Neural crest cell (in vitro differentiated cells): ENCODE data around the gene CEP170. TPM values are rescaled to one million over a fixed set of nuclear protein-coding genes. Genes with fewer than 3 reads are reported as not detected.

Experiments
- DNase-seq: peaks from one replicate; pipeline ENCODE4 v3.0.0; 2021; ENCODE audit warnings: low read depth, mixed read lengths, low spot score
- H3K27ac Mint-ChIP-seq: one replicate; pipeline ENCODE4 v1.8.0; 2021; ENCODE audit warnings: mild to moderate bottlenecking, mixed read lengths; ENCODE audit not compliant: unreplicated experiment
- H3K27me3 Mint-ChIP-seq: 2 replicates; pipeline ENCODE4 v1.8.0; 2021; ENCODE audit warnings: low read depth, mild to moderate bottlenecking, mixed read lengths
- H3K36me3 Mint-ChIP-seq: 2 replicates; pipeline ENCODE4 v1.8.0; 2021; ENCODE audit warnings: low read depth, mild to moderate bottlenecking, mixed read lengths
- H3K4me1 Mint-ChIP-seq: 2 replicates; pipeline ENCODE4 v1.8.0; 2021; ENCODE audit warnings: mixed read lengths
- H3K4me3 Mint-ChIP-seq: one replicate; pipeline ENCODE4 v1.8.0; 2021; ENCODE audit warnings: mild to moderate bottlenecking, mixed read lengths
- H3K9me3 Mint-ChIP-seq: 2 replicates; pipeline ENCODE4 v1.8.0; 2021; ENCODE audit warnings: mixed read lengths
- CTCF ChIP-seq: fragments of 200-600 bp; sonication (generic); conservative IDR thresholded peaks from 2 replicates; pipeline ENCODE4 v1.5.0; 2021; ENCODE audit warnings: antibody characterized with exemption, mild to moderate bottlenecking
- total RNA-seq: library from RNA; stranded (reverse); gene quantifications from 2 replicates; pipeline ENCODE4 v1.2.1, GENCODE V29; 2021

Gene CEP170
- total RNA-seq, 1 donor from 2014 or later: 120 TPM

GRCh38 chr1:243286409-243287122, 31.5 kb upstream of the CEP170 start:
- Mint-ChIP-seq H3K4me3 (no peak overlapping the region), H3K36me3 (peaks cover 28% of the 10 kb centered on the region), H3K27ac (peak overlapping the region; percentile 53), H3K27me3 (no peaks in the 10 kb centered on the region), H3K4me1 (peaks cover 10% of the 10 kb centered on the region), H3K9me3 (no peaks in the 10 kb centered on the region)
- no peak for TF ChIP-seq CTCF
- DNase-seq: no peak

GRCh38 chr1:243281672-243282071, 26.6 kb upstream of the CEP170 start:
- Mint-ChIP-seq H3K4me3 (no peak overlapping the region), H3K36me3 (peaks cover 17% of the 10 kb centered on the region), H3K4me1 (peaks cover 6% of the 10 kb centered on the region), H3K9me3 (peaks cover 1% of the 10 kb centered on the region), H3K27ac (no peak overlapping the region), H3K27me3 (no peaks in the 10 kb centered on the region)
- no peak for DNase-seq
- TF ChIP-seq CTCF: no peak

- Mint-ChIP-seq H3K4me1 (peaks cover 6% of the 10 kb centered on the region), H3K27me3 (no peaks in the 10 kb centered on the region), H3K36me3 (peaks cover 23% of the 10 kb centered on the region), H3K9me3 (peaks cover 4% of the 10 kb centered on the region), H3K27ac (no peak overlapping the region), H3K4me3 (no peak overlapping the region)
- no peak for DNase-seq
- no peak for TF ChIP-seq CTCF
Measured at GRCh38 chr1:243280571-243281129, 25.6 kb upstream of the CEP170 start.

- DNase-seq: no peak
- Mint-ChIP-seq H3K9me3 (peaks cover 4% of the 10 kb centered on the region), H3K4me1 (no peaks in the 10 kb centered on the region), H3K27ac (no peak overlapping the region), H3K36me3 (peaks cover 25% of the 10 kb centered on the region), H3K27me3 (no peaks in the 10 kb centered on the region), H3K4me3 (no peak overlapping the region)
- no peak for TF ChIP-seq CTCF
Measured at GRCh38 chr1:243275316-243275715, 20.2 kb upstream of the CEP170 start.

- TF ChIP-seq CTCF: no peak
- Mint-ChIP-seq H3K9me3 (peaks cover 4% of the 10 kb centered on the region), H3K36me3 (peaks cover 22% of the 10 kb centered on the region), H3K4me1 (peaks cover 2% of the 10 kb centered on the region), H3K27ac (no peak overlapping the region), H3K27me3 (no peaks in the 10 kb centered on the region), H3K4me3 (no peak overlapping the region)
- no peak for DNase-seq
Measured at GRCh38 chr1:243273945-243274344, 18.9 kb upstream of the CEP170 start.
